Testis (tissue), 3 donors: ENCODE data around the gene KDM2A. TPM values are rescaled to one million over a fixed set of nuclear protein-coding genes. Genes with fewer than 3 reads are reported as not detected.

ENCODE experiments used
- DNase-seq: peaks from one replicate; pipeline ENCODE4 v3.0.0-alpha.2; 2019
- H3K27ac ChIP-seq, 2 donors: fragments of 200-600 bp; sonication (generic); one replicate each; pipeline ENCODE4 v1.5.1; 2019
- H3K27me3 ChIP-seq: fragments of 200-600 bp; sonication (generic); one replicate; pipeline ENCODE4 v1.5.1; 2019
- H3K36me3 ChIP-seq: fragments of 200-600 bp; sonication (generic); one replicate; pipeline ENCODE4 v1.5.1; 2017; ENCODE audit warnings: low read depth; ENCODE audit errors: missing control alignments
- H3K4me1 ChIP-seq: fragments of 200-600 bp; sonication (generic); one replicate; pipeline ENCODE4 v1.5.1; 2019
- H3K4me3 ChIP-seq, 2 donors: fragments of 200-600 bp; sonication (generic); one replicate each; pipeline ENCODE4 v1.5.1; 2017 to 2019
- H3K9me3 ChIP-seq: fragments of 200-600 bp; sonication (generic); one replicate; pipeline ENCODE4 v1.5.1; 2017
- CTCF ChIP-seq, 3 experiments: fragments of 450-650 bp in 2 of 3; fragments of 200-600 bp in 1 of 3; sonication (generic) in 1 of 3; IDR thresholded peaks; one replicate each; pipeline ENCODE4 v1.5.1; 2016 to 2019; ENCODE audit warnings: antibody characterized with exemption in 3 of 3, mild to moderate bottlenecking in 2 of 3, moderate library complexity in 1 of 3
- POLR2A ChIP-seq: fragments of 450-650 bp; IDR thresholded peaks from one replicate; pipeline ENCODE4 v1.6.1; 2017; ENCODE audit warnings: antibody characterized with exemption, mild to moderate bottlenecking, moderate library complexity
- WGBS, 2 donors: methylation state at CpG; one replicate each; pipeline ENCODE4 v1.1.5; 2018; 5-methylcytosine and 5-hydroxymethylcytosine counted together
- intact Hi-C: fragments of 100-400 bp; cut with DNase I; formaldehyde crosslinking; loops from one replicate; pipeline ENCODE4 v1.15.1; 2023; ENCODE audit warnings: low total_unique reads
- polyA plus RNA-seq: library from polyadenylated mRNA; stranded (reverse); fragments of 350-450 nt; fragmentation: Illumina TruSeq; extraction: RNeasy Lipid Tissue Mini Kit (QIAGEN cat#74804); gene quantifications from one replicate; pipeline ENCODE4 v1.2.3, GENCODE V29; 2014; ENCODE audit warnings: low read depth, low replicate concordance; ENCODE audit not compliant: insufficient read depth
- total RNA-seq, 2 donors: library from RNA; depleted of rRNA; stranded (reverse); fragments of >200 nt; gene quantifications; one replicate each; pipeline ENCODE4 v1.2.3, GENCODE V29; 2016

The KDM2A gene
- total and polyA plus RNA-seq, 3 donors from 2014 or later = 106 to 169 (median 142) TPM

GRCh38 chr11:67102664-67103063 is 16.4 kb upstream of the KDM2A start:
- no peak for TF ChIP-seq CTCF (IDR thresholded peaks at IDR 0.05)
- TF ChIP-seq POLR2A = no peak
- no peak for DNase-seq
- Histone ChIP-seq H3K9me3 (no peaks in the 10 kb centered on the region), H3K36me3 (no peaks in the 10 kb centered on the region), H3K27ac (no peak overlapping the region), H3K27me3 (no peaks in the 10 kb centered on the region), H3K4me3 (no peak overlapping the region), H3K4me1 (no peaks in the 10 kb centered on the region)
- intact Hi-C loops = no loop called here
- WGBS, 2 donors = 90 to 92% methylated on average over 8 of the region's 8 CpGs

- intact Hi-C loops = no loop called here
- Histone ChIP-seq H3K27me3 (no peaks in the 10 kb centered on the region), H3K27ac (no peak overlapping the region), H3K36me3 (no peaks in the 10 kb centered on the region), H3K9me3 (no peaks in the 10 kb centered on the region), H3K4me1 (no peaks in the 10 kb centered on the region), H3K4me3 (no peak overlapping the region)
- 84 to 89% methylated on average over 2 of the region's 2 CpGs for WGBS, 2 donors
- no peak for DNase-seq
- no peak for TF ChIP-seq CTCF (IDR thresholded peaks at IDR 0.05)
- no peak for TF ChIP-seq POLR2A
These were observed 13.1 kb upstream of the KDM2A start for GRCh38 chr11:67105964-67106363.

- no peaks in the 10 kb centered on the region for H3K4me1 ChIP-seq
- no peak for DNase-seq
- no peaks in the 10 kb centered on the region for H3K9me3 ChIP-seq
- no peaks in the 10 kb centered on the region for H3K27me3 ChIP-seq
- H3K36me3 ChIP-seq = no peaks in the 10 kb centered on the region
- no peak overlapping the region for H3K27ac ChIP-seq
- H3K4me3 ChIP-seq = no peak overlapping the region
- TF ChIP-seq CTCF (IDR thresholded peaks at IDR 0.05) = no peak
- intact Hi-C loops = no loop called here
- 50 to 59% methylated on average over 1 of the region's 1 CpG for WGBS, 2 donors
These were observed 7.8 kb upstream of the KDM2A start for GRCh38 chr11:67111261-67111660.

GRCh38 chr11:67113231-67113721 is 5.8 kb upstream of the KDM2A start:
- intact Hi-C loops = no loop called here
- no peak overlapping the region for H3K27ac ChIP-seq
- TF ChIP-seq POLR2A (no peak), CTCF (IDR thresholded peaks at IDR 0.05) (no peak)
- 85 to 100% methylated on average over 3 to 5 of the region's 5 CpGs for WGBS, 2 donors
- no peaks in the 10 kb centered on the region for H3K36me3 ChIP-seq
- DNase-seq = no peak
- no peak overlapping the region for H3K4me3 ChIP-seq
- H3K4me1 ChIP-seq = peaks cover 9% of the 10 kb centered on the region
- no peaks in the 10 kb centered on the region for H3K27me3 ChIP-seq
- no peaks in the 10 kb centered on the region for H3K9me3 ChIP-seq

- Histone ChIP-seq H3K4me3 (no peak overlapping the region), H3K27ac (no peak overlapping the region), H3K27me3 (no peaks in the 10 kb centered on the region), H3K36me3 (no peaks in the 10 kb centered on the region), H3K9me3 (no peaks in the 10 kb centered on the region), H3K4me1 (peaks cover 9% of the 10 kb centered on the region)
- DNase-seq = no peak
- intact Hi-C loops = no loop called here
- TF ChIP-seq CTCF (IDR thresholded peaks at IDR 0.05) (no peak), POLR2A (no peak)
- 88 to 92% methylated on average over 10 of the region's 10 CpGs for WGBS, 2 donors
These were observed 4.7 kb upstream of the KDM2A start for GRCh38 chr11:67114275-67114896.
